ENCODE measurements around the gene MACROD2. TPM values are rescaled to one million over a fixed set of nuclear protein-coding genes. Genes with fewer than 3 reads are reported as not detected.

The MACROD2 gene
- total RNA-seq, 4 donors from 2014 or later, result 2.9 to 11.3 (median 8.0) TPM

- no peak for TF ChIP-seq CTCF (IDR thresholded peaks at IDR 0.05; ENCODE audit: low read depth)
Observed at GRCh38 chr20:14929388-14929787, 934.1 kb downstream of the MACROD2 start.

GRCh38 chr20:14932040-14932439 is 936.7 kb downstream of the MACROD2 start:
- no peak for TF ChIP-seq CTCF (IDR thresholded peaks at IDR 0.05; ENCODE audit: low read depth)

- no peak for TF ChIP-seq CTCF (IDR thresholded peaks at IDR 0.05; ENCODE audit: low read depth)
Observed at GRCh38 chr20:14935285-14935684, 940.0 kb downstream of the MACROD2 start.

GRCh38 chr20:14937021-14937420 is 941.7 kb downstream of the MACROD2 start:
- no peak for TF ChIP-seq CTCF (IDR thresholded peaks at IDR 0.05; ENCODE audit: low read depth)

- no peak for TF ChIP-seq CTCF (IDR thresholded peaks at IDR 0.05; ENCODE audit: low read depth)
Observed at GRCh38 chr20:14937846-14938245, 942.5 kb downstream of the MACROD2 start.

- TF ChIP-seq CTCF (IDR thresholded peaks at IDR 0.05; ENCODE audit: low read depth), result no peak
Observed at GRCh38 chr20:14947536-14947935, 952.2 kb downstream of the MACROD2 start.

GRCh38 chr20:14947946-14948345 is 952.6 kb downstream of the MACROD2 start:
- no peak for TF ChIP-seq CTCF (IDR thresholded peaks at IDR 0.05; ENCODE audit: low read depth)

Data from subcutaneous adipose tissue (tissue), 4 donors.